HL-60 (cell line): ENCODE results near the gene XPC.

Experiments used
- CTCF ChIP-seq: IDR thresholded peaks from one replicate; pipeline ENCODE4 v1.5.1; 2011; ENCODE audit warnings: low read length, control low read depth, inconsistent platforms; ENCODE audit not compliant: insufficient read depth
- GABPA ChIP-seq: IDR thresholded peaks from 2 replicates; pipeline ENCODE4 v1.6.1; 2012; ENCODE audit warnings: low read depth
- POLR2AphosphoS5 ChIP-seq: IDR thresholded peaks from 2 replicates; pipeline ENCODE4 v1.6.1; 2012; ENCODE audit warnings: low read depth
- REST ChIP-seq: IDR thresholded peaks from 2 replicates; pipeline ENCODE4 v1.6.1; 2012; ENCODE audit warnings: low read depth; ENCODE audit not compliant: insufficient replicate concordance
- SPI1 ChIP-seq: IDR thresholded peaks from 2 replicates; pipeline ENCODE4 v1.6.1; 2012; ENCODE audit warnings: low read depth, mild to moderate bottlenecking, borderline replicate concordance

- TF ChIP-seq CTCF: no peak
- no peak for TF ChIP-seq REST
- TF ChIP-seq POLR2AphosphoS5: no peak
- no peak for TF ChIP-seq GABPA
- no peak for TF ChIP-seq SPI1
Measured at GRCh38 chr3:14211621-14212020, 33.2 kb upstream of the XPC start.
